Measurements from ENCODE around the gene FKBP8.
A peak's percentile ranks its signal among the peaks of the same experiment; 100 is the strongest.
"Not testable (repeated sequence)": the region's sequence is repeated elsewhere in the genome, so short reads cannot be mapped to it uniquely, and the experiment has no call there.

FKBP8 gene

DNA sequence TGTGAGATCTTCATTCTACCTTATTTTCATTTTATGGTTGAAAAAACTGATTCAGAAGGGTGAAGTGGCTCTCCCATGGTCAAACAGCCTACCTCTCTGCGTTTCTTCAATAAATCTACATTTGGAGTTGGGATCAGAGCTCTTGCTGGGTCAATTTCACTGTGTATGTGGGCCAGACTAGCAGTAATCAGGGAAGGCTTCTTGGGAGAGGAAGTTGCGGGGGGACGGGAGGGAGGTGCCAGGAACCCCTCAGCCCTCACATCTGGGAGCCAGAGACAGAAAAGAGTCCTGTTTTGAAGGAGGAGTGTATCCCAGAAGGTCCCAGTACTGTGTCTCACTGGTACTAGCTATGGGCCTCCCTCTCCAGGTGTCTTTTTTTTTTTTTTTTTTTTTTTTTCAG, 15.2 kb upstream of the FKBP8 start:
- Histone ChIP-seq H3K36me3 (ENCODE audit: control insufficient read depth, insufficient read depth, low read length) (peaks cover 13% of the 10 kb centered on the region), H3K4me3 (ENCODE audit: insufficient read depth, low read depth, low read length, poor library complexity, severe bottlenecking) (peak overlapping the region; percentile 92), H3K27me3 (replicated peaks; ENCODE audit: control insufficient read depth, insufficient read depth, low read length, poor library complexity, severe bottlenecking) (no peaks in the 10 kb centered on the region), H3K27ac (ENCODE audit: insufficient read depth, low read length, poor library complexity, severe bottlenecking) (peak overlapping the region; percentile 96), H3K9me3 (ENCODE audit: control insufficient read depth, low read length) (no peaks in the 10 kb centered on the region), H3K4me1 (ENCODE audit: control insufficient read depth, insufficient read depth, low read length, poor library complexity, severe bottlenecking) (peaks cover 13% of the 10 kb centered on the region)
- DNase-seq: no peak

DNA sequence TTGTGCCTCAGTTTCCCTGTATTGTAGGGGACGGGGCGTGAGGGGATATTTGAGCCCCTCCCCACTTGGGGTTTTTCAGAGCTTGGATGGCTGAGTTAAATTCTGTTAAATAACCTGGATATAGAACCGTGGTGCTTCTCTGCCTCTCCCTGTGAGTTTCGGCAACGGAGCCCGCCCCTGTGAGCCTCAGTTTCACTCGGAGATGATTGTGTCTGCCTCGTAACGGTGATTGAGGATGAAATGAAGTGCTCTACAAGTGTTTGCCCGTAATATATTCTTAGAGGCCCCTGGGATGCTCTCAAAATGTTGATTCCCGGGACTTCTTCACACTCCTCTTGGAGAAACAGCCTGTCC, 14.8 kb upstream of the FKBP8 start:
- Histone ChIP-seq H3K9me3 (ENCODE audit: control insufficient read depth, low read length) (no peaks in the 10 kb centered on the region), H3K27ac (ENCODE audit: insufficient read depth, low read length, poor library complexity, severe bottlenecking) (peak overlapping the region; percentile 96), H3K4me3 (ENCODE audit: insufficient read depth, low read depth, low read length, poor library complexity, severe bottlenecking) (peak overlapping the region; percentile 92), H3K4me1 (ENCODE audit: control insufficient read depth, insufficient read depth, low read length, poor library complexity, severe bottlenecking) (peaks cover 13% of the 10 kb centered on the region), H3K27me3 (replicated peaks; ENCODE audit: control insufficient read depth, insufficient read depth, low read length, poor library complexity, severe bottlenecking) (no peaks in the 10 kb centered on the region), H3K36me3 (ENCODE audit: control insufficient read depth, insufficient read depth, low read length) (peaks cover 12% of the 10 kb centered on the region)
- DNase-seq: no peak

DNA sequence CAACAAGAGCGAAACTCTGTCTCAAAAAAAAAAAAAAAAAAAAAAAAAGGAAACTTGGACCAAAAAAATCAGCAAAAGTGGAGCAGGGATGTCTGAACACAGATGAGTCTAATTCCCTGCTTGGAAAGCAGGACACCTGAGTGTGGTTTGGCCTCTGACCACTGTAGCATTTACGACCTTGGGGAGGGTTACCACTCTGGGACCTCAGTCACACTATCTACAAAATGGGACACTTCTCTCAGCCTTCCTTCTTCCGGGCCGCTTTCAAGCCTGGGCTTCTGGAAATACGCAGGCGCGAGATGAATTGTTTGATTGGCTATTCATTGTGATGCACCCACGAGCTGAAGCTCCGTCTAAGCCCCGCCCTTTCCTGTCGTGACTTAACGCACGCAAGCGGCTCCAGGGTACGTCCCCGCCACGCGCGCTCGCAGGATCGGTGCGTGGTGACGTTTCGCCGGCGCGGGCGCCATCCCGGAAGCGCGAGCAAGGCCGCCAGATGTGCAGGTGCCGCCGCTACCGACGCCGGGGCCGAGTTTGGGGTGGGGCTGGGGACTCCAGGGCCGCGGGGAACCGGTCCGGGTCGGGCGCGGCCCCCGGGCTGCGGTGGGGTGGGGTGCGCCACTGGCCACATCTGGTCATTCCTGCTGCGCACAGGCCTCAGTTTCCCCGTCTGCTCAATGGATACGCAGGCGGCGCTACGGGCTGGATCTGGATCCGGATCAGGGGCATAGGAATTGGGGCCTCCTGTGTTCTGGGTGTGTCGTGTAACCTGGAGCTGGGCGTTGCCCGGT, 14.2 kb upstream of the FKBP8 start, which contains the start of gene KXD1:
KXD1 (plus strand) TSS at position 460 of the 791 bp plus-strand sequence. CDS start 4,187 bp downstream, outside the sequence.
- Histone ChIP-seq H3K27ac (ENCODE audit: insufficient read depth, low read length, poor library complexity, severe bottlenecking) (peak within 1 kb of the TSS; percentile 96), H3K4me3 (ENCODE audit: insufficient read depth, low read depth, low read length, poor library complexity, severe bottlenecking) (peak within 1 kb of the TSS; percentile 92), H3K36me3 (ENCODE audit: control insufficient read depth, insufficient read depth, low read length) (peaks cover 6% of the 10 kb centered on the region), H3K9me3 (ENCODE audit: control insufficient read depth, low read length) (no peaks in the 10 kb centered on the region), H3K27me3 (replicated peaks; ENCODE audit: control insufficient read depth, insufficient read depth, low read length, poor library complexity, severe bottlenecking) (no peaks in the 10 kb centered on the region), H3K4me1 (ENCODE audit: control insufficient read depth, insufficient read depth, low read length, poor library complexity, severe bottlenecking) (peaks cover 13% of the 10 kb centered on the region)
- peak; percentile 95 to 99 (median 96) for DNase-seq

DNA sequence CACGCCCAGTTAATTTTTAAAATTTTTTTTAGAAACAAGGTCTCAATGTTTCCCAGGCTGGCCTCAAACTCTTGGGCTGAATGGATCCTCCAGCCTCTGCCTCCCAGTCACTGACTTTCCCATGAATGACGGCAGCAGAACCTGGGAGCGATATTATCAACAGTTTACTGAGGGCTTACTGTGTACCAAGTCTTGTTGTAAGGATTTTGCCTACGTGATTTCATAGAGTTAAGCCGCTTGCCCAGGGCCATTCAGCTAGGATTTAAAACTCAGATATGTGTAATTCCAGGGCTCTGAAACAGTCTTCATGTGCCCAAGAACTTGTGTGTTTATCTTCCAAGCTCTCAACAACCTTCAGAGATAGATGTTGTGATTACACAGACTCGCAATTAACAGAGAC, 8.3 kb upstream of the FKBP8 start:
- Histone ChIP-seq H3K4me1 (ENCODE audit: control insufficient read depth, insufficient read depth, low read length, poor library complexity, severe bottlenecking) (no peaks in the 10 kb centered on the region), H3K9me3 (ENCODE audit: control insufficient read depth, low read length) (no peaks in the 10 kb centered on the region), H3K4me3 (ENCODE audit: insufficient read depth, low read depth, low read length, poor library complexity, severe bottlenecking) (no peak overlapping the region), H3K27me3 (replicated peaks; ENCODE audit: control insufficient read depth, insufficient read depth, low read length, poor library complexity, severe bottlenecking) (no peaks in the 10 kb centered on the region), H3K27ac (ENCODE audit: insufficient read depth, low read length, poor library complexity, severe bottlenecking) (no peak overlapping the region), H3K36me3 (ENCODE audit: control insufficient read depth, insufficient read depth, low read length) (no peaks in the 10 kb centered on the region)
- no peak for DNase-seq

DNA sequence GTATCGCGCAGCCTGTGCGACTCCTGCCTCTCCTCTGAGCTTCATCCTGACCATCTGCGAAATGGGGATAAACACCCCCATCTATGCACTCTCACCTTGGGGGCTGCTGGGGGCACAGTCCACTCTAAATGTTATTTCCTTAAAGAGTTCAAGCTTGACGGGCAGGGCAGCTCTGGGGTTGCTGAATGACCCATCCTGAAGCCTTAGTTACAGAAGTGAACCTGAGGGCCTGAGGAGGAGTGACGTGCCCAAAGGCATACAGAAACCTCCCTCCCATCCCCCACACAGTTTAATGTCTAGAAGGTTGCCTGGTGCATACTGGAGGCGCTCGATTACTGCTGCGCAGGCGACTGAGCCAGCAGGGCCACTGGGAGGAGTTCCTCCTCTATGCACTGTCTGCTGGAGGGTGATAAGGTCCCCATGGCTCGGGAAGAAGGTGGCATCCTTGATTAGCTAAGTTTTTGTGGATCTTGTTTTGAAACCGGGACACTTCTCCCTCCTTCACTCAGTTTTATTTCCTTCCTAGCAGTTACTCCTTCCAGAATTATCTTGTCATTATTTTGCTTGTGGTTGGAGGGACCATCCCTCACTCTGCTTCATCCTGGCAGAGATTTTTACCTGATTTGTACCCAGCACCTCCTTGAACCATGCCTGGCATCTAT, 572 bp upstream of the FKBP8 start:
- peak; percentile 44 to 69 (median 66) for DNase-seq
- H3K4me1 ChIP-seq (ENCODE audit: control insufficient read depth, insufficient read depth, low read length, poor library complexity, severe bottlenecking): peaks cover 11% of the 10 kb centered on the region
- H3K9me3 ChIP-seq (ENCODE audit: control insufficient read depth, low read length): no peaks in the 10 kb centered on the region
- peak overlapping the region; percentile 52 for H3K4me3 ChIP-seq (ENCODE audit: insufficient read depth, low read depth, low read length, poor library complexity, severe bottlenecking)
- peaks cover 18% of the 10 kb centered on the region for H3K36me3 ChIP-seq (ENCODE audit: control insufficient read depth, insufficient read depth, low read length)
- H3K27me3 ChIP-seq (replicated peaks; ENCODE audit: control insufficient read depth, insufficient read depth, low read length, poor library complexity, severe bottlenecking): no peaks in the 10 kb centered on the region
- peak overlapping the region; percentile 78 for H3K27ac ChIP-seq (ENCODE audit: insufficient read depth, low read length, poor library complexity, severe bottlenecking)

DNA sequence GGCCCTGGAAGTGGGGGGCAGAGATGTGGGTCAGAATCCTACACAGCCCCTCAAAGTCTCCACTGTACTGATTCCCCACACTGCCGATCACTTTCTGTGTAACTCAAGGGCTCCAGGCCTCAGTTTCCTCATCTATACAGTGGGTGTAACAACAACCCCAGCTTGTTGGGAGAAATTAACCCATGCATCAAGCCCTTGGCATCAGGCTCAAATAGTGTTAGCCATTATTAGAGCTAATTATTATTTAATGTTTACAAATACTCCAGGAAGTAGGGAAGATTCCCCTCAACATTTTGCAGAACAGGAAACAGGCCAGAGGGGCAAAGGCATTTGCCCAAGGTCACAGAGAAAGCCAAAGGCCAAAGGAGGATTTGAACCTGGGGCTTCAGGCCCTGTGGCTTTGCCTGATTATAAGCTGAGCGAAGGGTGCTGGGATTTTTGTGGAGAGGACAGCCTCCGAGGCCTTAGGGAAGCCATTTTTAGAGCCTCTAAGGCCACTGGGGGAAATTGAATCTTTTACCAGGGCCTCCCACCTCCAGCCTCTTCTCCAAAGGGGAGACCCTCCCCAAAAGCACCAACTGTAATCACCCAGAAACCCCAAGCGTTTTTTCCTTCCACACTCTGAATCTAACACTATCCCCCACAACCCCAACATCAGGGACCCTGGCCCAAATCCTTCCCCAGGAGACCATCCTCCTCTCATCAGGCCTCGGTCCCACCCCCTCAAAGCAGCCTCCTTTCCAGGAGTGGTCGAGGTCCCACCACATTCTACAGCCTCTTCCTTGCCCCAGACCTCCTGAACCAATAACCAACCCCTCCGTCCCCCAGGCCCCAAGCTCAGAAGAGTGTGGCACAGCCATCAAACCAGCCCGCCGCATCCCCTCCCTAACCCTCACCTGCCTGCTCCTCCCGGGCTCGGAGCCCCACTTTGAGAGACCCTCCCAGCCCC, 1.1 kb downstream of the FKBP8 start:
- H3K9me3 ChIP-seq (ENCODE audit: control insufficient read depth, low read length): no peaks in the 10 kb centered on the region
- H3K4me1 ChIP-seq (ENCODE audit: control insufficient read depth, insufficient read depth, low read length, poor library complexity, severe bottlenecking): peaks cover 11% of the 10 kb centered on the region
- peak overlapping the region; percentile 52 for H3K4me3 ChIP-seq (ENCODE audit: insufficient read depth, low read depth, low read length, poor library complexity, severe bottlenecking)
- H3K36me3 ChIP-seq (ENCODE audit: control insufficient read depth, insufficient read depth, low read length): peaks cover 25% of the 10 kb centered on the region
- H3K27me3 ChIP-seq (replicated peaks; ENCODE audit: control insufficient read depth, insufficient read depth, low read length, poor library complexity, severe bottlenecking): no peaks in the 10 kb centered on the region
- peak overlapping the region; percentile 71 for H3K27ac ChIP-seq (ENCODE audit: insufficient read depth, low read length, poor library complexity, severe bottlenecking)
- DNase-seq: no peak

DNA sequence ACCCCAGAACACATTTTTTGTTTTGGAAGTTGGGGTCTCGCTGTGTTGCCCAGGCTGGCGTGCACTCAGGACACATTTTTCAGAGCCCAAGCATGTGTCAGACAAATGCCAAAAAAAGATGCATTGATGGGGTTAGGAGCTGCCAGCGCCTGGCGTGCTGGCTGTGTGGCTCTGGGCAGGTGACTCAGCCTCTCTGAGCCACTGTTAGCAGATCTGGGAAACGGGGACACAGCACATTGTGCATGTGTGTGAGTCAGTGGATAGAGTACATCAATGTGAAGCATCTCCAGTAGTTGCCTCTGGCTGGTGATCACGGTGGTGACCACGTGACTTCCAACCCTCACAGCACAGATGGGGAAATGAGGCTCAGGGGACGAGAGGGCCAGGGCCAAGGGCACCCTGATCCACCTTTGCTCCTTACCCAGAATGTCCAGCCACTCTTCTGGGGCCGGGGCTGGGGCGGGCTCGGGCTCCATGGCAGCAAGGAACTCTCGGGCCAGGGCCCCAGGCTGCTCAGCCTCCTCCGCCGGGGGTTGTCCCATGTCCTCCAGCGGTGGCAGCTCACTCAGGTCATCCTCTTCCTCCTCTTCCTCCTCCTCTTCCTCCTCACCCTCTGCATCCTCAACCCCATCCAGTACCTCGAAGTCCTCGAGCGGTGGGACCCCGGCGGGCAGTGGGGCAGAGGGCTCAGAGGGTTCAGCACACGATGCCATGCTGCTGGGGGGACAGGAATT, 1.9 kb downstream of the FKBP8 start:
- no peaks in the 10 kb centered on the region for H3K9me3 ChIP-seq (ENCODE audit: control insufficient read depth, low read length)
- DNase-seq: no peak
- H3K4me1 ChIP-seq (ENCODE audit: control insufficient read depth, insufficient read depth, low read length, poor library complexity, severe bottlenecking): peaks cover 11% of the 10 kb centered on the region
- no peak overlapping the region for H3K27ac ChIP-seq (ENCODE audit: insufficient read depth, low read length, poor library complexity, severe bottlenecking)
- peaks cover 30% of the 10 kb centered on the region for H3K36me3 ChIP-seq (ENCODE audit: control insufficient read depth, insufficient read depth, low read length)
- H3K4me3 ChIP-seq (ENCODE audit: insufficient read depth, low read depth, low read length, poor library complexity, severe bottlenecking): no peak overlapping the region
- no peaks in the 10 kb centered on the region for H3K27me3 ChIP-seq (replicated peaks; ENCODE audit: control insufficient read depth, insufficient read depth, low read length, poor library complexity, severe bottlenecking)

DNA sequence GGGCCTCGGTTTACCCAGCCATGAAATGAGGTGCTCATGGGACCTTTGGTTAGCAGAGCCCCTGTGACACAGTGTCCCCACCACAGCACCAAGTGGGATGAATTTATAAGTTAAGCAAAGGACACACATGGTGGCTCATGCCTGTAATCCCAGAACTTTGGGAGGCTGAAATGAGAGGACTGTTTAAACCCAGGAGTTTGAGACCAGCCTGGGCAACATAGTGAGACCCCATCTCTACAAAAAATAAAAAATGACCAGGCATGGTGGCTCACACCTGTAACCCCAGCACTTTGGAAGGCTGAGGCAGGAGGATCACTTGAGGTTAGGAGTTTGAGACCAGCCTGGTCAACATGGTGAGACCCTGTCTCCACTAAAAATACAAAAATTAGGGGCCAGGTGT, 3.2 kb downstream of the FKBP8 start:
- not testable (repeated sequence) for H3K27ac ChIP-seq (ENCODE audit: insufficient read depth, low read length, poor library complexity, severe bottlenecking); H3K27me3 ChIP-seq (replicated peaks; ENCODE audit: control insufficient read depth, insufficient read depth, low read length, poor library complexity, severe bottlenecking); DNase-seq; H3K4me3 ChIP-seq (ENCODE audit: insufficient read depth, low read depth, low read length, poor library complexity, severe bottlenecking); H3K9me3 ChIP-seq (ENCODE audit: control insufficient read depth, low read length)
- Histone ChIP-seq H3K4me1 (ENCODE audit: control insufficient read depth, insufficient read depth, low read length, poor library complexity, severe bottlenecking) (peaks cover 11% of the 10 kb centered on the region), H3K36me3 (ENCODE audit: control insufficient read depth, insufficient read depth, low read length) (peaks cover 36% of the 10 kb centered on the region)

DNA sequence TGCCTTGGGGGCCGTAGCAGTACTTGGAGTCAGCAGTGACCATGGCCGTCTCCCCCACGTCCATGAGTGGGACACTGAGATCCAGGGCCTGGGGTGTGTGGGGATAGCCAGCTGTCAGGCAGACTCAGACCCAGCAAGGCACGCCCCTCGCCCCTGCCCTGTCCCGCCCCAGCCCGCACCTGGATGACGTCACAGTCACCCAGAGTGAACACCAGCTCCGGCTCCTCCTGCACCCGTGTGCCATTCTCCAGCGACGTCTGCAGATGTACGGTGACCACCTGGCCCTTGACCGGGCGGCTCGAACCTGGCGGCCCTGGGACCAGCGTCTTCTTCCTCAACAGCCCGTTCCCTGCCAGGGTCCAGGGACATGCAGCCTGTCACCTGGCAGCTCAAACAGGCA, 4.0 kb downstream of the FKBP8 start:
- Histone ChIP-seq H3K4me1 (ENCODE audit: control insufficient read depth, insufficient read depth, low read length, poor library complexity, severe bottlenecking) (peaks cover 11% of the 10 kb centered on the region), H3K9me3 (ENCODE audit: control insufficient read depth, low read length) (no peaks in the 10 kb centered on the region), H3K4me3 (ENCODE audit: insufficient read depth, low read depth, low read length, poor library complexity, severe bottlenecking) (no peak overlapping the region), H3K36me3 (ENCODE audit: control insufficient read depth, insufficient read depth, low read length) (peaks cover 36% of the 10 kb centered on the region), H3K27ac (ENCODE audit: insufficient read depth, low read length, poor library complexity, severe bottlenecking) (no peak overlapping the region), H3K27me3 (replicated peaks; ENCODE audit: control insufficient read depth, insufficient read depth, low read length, poor library complexity, severe bottlenecking) (no peaks in the 10 kb centered on the region)
- DNase-seq: no peak
